ENCODE data around the gene MAMDC2. TPM values are rescaled to one million over a fixed set of nuclear protein-coding genes. Genes with fewer than 3 reads are reported as not detected.

Gene MAMDC2
- total RNA-seq, 1 donor from 2014 or later, result 211 TPM

DNA sequence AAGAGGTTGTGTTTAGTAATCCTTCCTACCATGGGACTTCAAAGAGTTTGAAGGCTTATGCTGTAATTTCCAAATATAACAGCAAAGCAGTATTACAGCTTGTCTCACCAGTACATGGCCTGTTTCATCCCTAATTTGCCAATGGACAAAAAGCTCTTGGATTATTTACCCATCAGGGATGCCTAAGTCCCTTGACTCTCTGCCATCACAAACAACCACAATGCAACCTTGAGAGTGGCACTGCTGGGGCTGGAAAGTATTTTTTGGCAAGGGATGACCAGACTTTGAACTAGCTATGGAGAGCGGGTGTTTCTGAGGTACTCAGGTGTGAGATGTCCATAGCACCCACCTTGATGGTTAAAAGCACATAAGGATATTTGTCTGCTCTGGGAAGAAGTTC lies 9.1 kb downstream of the MAMDC2 start:
- Mint-ChIP-seq H3K27me3 (ENCODE audit: low read depth, unreplicated experiment) (no peaks in the 10 kb centered on the region), H3K9me3 (ENCODE audit: unreplicated experiment) (no peaks in the 10 kb centered on the region), H3K27ac (ENCODE audit: unreplicated experiment) (no peak overlapping the region), H3K36me3 (ENCODE audit: low read depth, unreplicated experiment) (peaks cover 21% of the 10 kb centered on the region), H3K4me3 (ENCODE audit: unreplicated experiment) (no peak overlapping the region), H3K4me1 (ENCODE audit: low read depth, unreplicated experiment) (peaks cover 41% of the 10 kb centered on the region)
- Histone ChIP-seq H3K4me2 (ENCODE audit: low read length) (no peak overlapping the region), H4K20me1 (ENCODE audit: insufficient read depth, low read length) (no peaks in the 10 kb centered on the region), H3K27me3 (ENCODE audit: insufficient read depth, low read length) (no peaks in the 10 kb centered on the region), H3K79me2 (ENCODE audit: insufficient read depth, low read length) (peaks cover 2% of the 10 kb centered on the region), H2AFZ (ENCODE audit: low read depth, low read length) (no peak overlapping the region), H3K4me3 (ENCODE audit: insufficient read depth, low read depth, low read length) (no peak overlapping the region), H3K4me1 (ENCODE audit: insufficient read depth, low read length) (peaks cover 20% of the 10 kb centered on the region), H3K27ac (ENCODE audit: low read depth, low read length) (no peak overlapping the region), H3K36me3 (ENCODE audit: insufficient read depth, low read length) (no peaks in the 10 kb centered on the region), H3K9ac (ENCODE audit: low read length) (no peak overlapping the region), H3K9me3 (ENCODE audit: insufficient read depth, low read depth, low read length) (no peaks in the 10 kb centered on the region)
- FAIRE-seq, result no peak
- DNase-seq (ENCODE audit: low read depth), result no peak
- TF ChIP-seq EZH2 (IDR thresholded peaks at IDR 0.05; ENCODE audit: insufficient read depth, low read length) (no peak), CTCF (IDR thresholded peaks at IDR 0.05; ENCODE audit: insufficient read depth, low read depth, low read length) (no peak)

DNA sequence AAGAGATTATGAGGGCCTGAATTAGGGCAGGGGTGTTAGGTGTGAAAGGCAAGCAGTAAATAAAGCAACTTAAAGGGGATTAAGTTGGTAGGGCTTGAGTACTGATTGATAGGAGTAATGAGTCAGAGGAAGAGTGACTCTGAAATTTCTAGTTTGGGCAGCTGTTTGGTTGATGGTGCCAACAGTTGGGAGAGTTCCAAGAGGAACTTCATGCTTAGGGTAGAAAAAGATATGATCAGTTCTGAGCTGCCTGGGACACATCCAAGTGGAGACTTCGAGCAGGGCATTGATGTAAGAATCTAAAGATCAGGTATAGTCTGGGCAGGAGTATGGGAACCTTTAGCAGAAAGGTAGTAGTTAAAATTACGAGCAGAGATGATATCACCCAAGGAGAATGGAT lies 10.2 kb downstream of the MAMDC2 start:
- Histone ChIP-seq H3K36me3 (ENCODE audit: insufficient read depth, low read length) (no peaks in the 10 kb centered on the region), H3K27me3 (ENCODE audit: insufficient read depth, low read length) (no peaks in the 10 kb centered on the region), H2AFZ (ENCODE audit: low read depth, low read length) (no peak overlapping the region), H3K79me2 (ENCODE audit: insufficient read depth, low read length) (peaks cover 2% of the 10 kb centered on the region), H3K4me1 (ENCODE audit: insufficient read depth, low read length) (peaks cover 18% of the 10 kb centered on the region), H3K4me3 (ENCODE audit: insufficient read depth, low read depth, low read length) (no peak overlapping the region), H3K9ac (ENCODE audit: low read length) (no peak overlapping the region), H3K4me2 (ENCODE audit: low read length) (peak overlapping the region; percentile 7), H3K9me3 (ENCODE audit: insufficient read depth, low read depth, low read length) (no peaks in the 10 kb centered on the region), H3K27ac (ENCODE audit: low read depth, low read length) (peak overlapping the region; percentile 0), H4K20me1 (ENCODE audit: insufficient read depth, low read length) (no peaks in the 10 kb centered on the region)
- DNase-seq (ENCODE audit: low read depth), result no peak
- Mint-ChIP-seq H3K27ac (ENCODE audit: unreplicated experiment) (peak overlapping the region; percentile 75), H3K4me1 (ENCODE audit: low read depth, unreplicated experiment) (peaks cover 39% of the 10 kb centered on the region), H3K4me3 (ENCODE audit: unreplicated experiment) (no peak overlapping the region), H3K9me3 (ENCODE audit: unreplicated experiment) (no peaks in the 10 kb centered on the region), H3K27me3 (ENCODE audit: low read depth, unreplicated experiment) (no peaks in the 10 kb centered on the region), H3K36me3 (ENCODE audit: low read depth, unreplicated experiment) (peaks cover 19% of the 10 kb centered on the region)
- TF ChIP-seq EZH2 (IDR thresholded peaks at IDR 0.05; ENCODE audit: insufficient read depth, low read length) (no peak), CTCF (IDR thresholded peaks at IDR 0.05; ENCODE audit: insufficient read depth, low read depth, low read length) (no peak)
- FAIRE-seq, result no peak

GRCh38 chr9:70054521-70054920 lies 10.9 kb downstream of the MAMDC2 start:
- TF ChIP-seq CTCF (IDR thresholded peaks at IDR 0.05; ENCODE audit: insufficient read depth, low read depth, low read length), result no peak
- TF ChIP-seq EZH2 (IDR thresholded peaks at IDR 0.05; ENCODE audit: insufficient read depth, low read length), result no peak
- peaks cover 11% of the 10 kb centered on the region for H3K4me1 ChIP-seq (ENCODE audit: insufficient read depth, low read length)
- no peaks in the 10 kb centered on the region for H3K27me3 ChIP-seq (ENCODE audit: insufficient read depth, low read length)
- peak overlapping the region; percentile 7 for H3K4me2 ChIP-seq (ENCODE audit: low read length)
- H3K36me3 ChIP-seq (ENCODE audit: insufficient read depth, low read length), result no peaks in the 10 kb centered on the region
- H3K4me3 ChIP-seq (ENCODE audit: insufficient read depth, low read depth, low read length), result no peak overlapping the region
- FAIRE-seq (no peak), DNase-seq (ENCODE audit: low read depth) (no peak)
- peaks cover 40% of the 10 kb centered on the region for H3K4me1 Mint-ChIP-seq (ENCODE audit: low read depth, unreplicated experiment)
- H3K9me3 ChIP-seq (ENCODE audit: insufficient read depth, low read depth, low read length), result no peaks in the 10 kb centered on the region
- no peaks in the 10 kb centered on the region for H4K20me1 ChIP-seq (ENCODE audit: insufficient read depth, low read length)
- H3K27ac ChIP-seq (ENCODE audit: low read depth, low read length), result peak overlapping the region; percentile 0
- H3K9me3 Mint-ChIP-seq (ENCODE audit: unreplicated experiment), result no peaks in the 10 kb centered on the region
- peaks cover 2% of the 10 kb centered on the region for H3K79me2 ChIP-seq (ENCODE audit: insufficient read depth, low read length)
- no peak overlapping the region for H3K4me3 Mint-ChIP-seq (ENCODE audit: unreplicated experiment)
- H3K27ac Mint-ChIP-seq (ENCODE audit: unreplicated experiment), result peak overlapping the region; percentile 75
- H3K9ac ChIP-seq (ENCODE audit: low read length), result no peak overlapping the region
- H3K36me3 Mint-ChIP-seq (ENCODE audit: low read depth, unreplicated experiment), result peaks cover 24% of the 10 kb centered on the region
- no peaks in the 10 kb centered on the region for H3K27me3 Mint-ChIP-seq (ENCODE audit: low read depth, unreplicated experiment)
- no peak overlapping the region for H2AFZ ChIP-seq (ENCODE audit: low read depth, low read length)

Data from astrocyte (in vitro differentiated cells and primary cell).